HG02884 (cell line): ENCODE measurements around the gene ZNF85.
"Not testable (repeated sequence)": the region's sequence is repeated elsewhere in the genome, so short reads cannot be mapped to it uniquely, and the experiment has no call there.

Experiments used
- ATAC-seq: cut with Tn5 transposase; IDR thresholded peaks from one replicate; pipeline ENCODE4 v1.9.1; 2021; ENCODE audit warnings: mild to moderate bottlenecking, moderate library complexity; ENCODE audit not compliant: unreplicated experiment

The ZNF85 gene

DNA sequence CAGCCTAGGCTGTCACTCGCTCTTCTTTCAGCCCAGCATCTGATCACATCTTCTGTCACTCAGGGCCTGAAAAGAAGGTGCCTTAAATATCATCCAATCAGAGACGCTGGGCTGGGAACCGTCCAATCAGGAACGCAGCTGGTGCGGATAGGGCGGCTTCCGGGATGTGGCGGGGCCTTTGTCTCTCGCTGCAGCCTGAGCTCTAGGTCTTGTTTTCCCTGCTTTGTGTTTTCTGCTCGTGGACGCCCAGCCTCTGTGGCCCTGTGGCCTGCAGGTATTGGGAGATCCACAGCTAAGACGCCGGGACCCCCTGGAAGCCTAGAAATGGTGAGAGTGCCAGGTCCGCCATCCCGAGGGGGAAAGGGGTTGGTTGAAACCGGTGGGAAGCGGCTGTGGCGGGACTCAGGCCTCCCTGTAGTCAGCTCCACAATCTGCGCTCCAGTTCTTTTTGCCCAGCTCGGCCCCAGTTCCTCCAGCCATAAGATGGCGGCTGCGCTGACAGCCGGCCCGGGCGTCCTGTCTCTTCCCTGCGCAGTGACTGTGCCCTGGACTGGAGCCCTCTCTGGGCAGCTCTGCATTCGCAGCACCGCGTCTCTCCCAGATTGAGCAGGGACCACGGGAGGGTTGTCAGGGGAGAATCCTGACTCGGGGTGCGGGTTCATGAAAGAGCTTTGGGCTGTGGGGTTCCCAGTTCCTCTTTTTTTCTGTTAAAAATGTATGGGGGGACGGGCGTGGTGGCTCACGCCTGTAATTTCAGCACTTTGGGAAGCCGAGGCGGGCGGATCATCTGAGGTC is at the start of gene ZNF85:
ZNF85 (plus strand) TSS at position 175 of the 795 bp plus-strand sequence; CDS start at position 325, 150 bp downstream.
- ATAC-seq = peak; percentile 97

DNA sequence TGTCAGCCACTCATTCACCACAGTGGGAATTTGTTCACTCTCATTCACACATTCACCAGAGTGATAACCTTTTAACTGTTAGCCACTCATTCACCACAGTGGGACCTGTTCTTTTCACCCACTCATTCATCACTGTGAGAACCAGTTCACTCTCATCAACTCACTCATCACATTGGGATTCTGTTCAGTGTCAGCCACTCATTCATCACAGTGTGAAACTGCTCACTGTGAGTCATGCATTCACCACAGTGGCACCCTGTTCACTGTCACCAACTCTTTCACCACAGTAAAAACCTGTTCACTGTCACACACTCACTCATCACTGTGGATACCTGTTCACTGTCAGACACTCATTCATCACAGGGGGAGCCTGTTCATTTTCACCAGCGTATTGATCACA is 43.5 kb upstream of the ZNF85 start:
- ATAC-seq = no peak

DNA sequence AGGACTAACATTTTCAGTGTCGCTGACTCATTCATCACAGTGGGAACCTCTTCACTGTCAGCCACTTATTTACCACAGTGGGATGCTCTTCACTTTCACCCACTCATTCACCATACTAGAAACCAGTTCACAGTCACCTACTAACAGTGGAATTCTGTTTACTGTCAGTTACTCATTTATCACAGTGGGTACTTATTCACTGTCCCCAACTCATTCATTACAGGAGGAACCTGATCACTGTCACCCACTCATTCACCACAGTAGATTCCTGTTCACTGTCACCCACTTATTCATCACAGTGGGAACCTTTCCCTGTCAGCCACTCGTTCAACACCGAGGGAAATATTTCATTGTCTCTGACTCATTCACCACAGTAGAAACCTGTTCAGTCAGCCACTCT is 10.1 kb upstream of the ZNF85 start:
- no peak for ATAC-seq

DNA sequence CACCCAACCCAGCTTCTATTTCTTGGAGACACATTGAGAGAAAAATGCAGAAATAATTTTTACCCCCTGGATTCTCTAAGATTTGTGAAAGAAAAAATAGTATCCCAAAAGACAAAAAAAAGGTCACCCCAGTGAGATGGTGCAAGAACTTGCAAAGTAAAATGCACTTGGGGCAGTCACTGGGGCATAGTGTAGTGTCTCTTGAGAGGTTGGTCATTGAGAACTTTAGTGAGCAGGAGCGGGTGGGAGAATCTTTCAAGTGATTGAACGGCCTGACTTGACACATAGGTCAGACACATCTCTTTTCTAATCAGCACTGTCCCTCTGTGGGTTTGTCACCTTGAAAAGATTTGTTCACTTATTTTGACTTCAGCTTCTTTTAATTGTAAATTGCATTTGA is 2.4 kb downstream of the ZNF85 start:
- ATAC-seq = no peak

DNA sequence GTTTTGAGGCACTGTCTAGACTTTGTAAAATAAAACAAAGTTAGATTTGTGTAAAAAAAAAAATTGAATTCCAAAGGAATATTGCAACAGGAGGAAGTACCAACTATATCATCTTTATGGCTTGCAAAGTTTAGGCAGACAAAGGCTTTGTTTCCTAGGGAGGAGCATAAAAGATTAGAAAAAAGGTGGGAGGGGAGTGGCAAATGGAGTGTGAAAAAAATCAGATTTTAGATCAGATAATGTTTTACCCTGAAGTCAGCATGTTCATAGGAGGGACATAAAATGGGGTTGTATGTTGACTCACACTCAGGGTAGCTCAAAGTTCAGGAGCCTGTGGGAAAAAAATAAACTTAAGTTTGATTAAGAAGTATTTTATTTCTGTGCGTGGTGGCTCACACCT is 3.7 kb downstream of the ZNF85 start:
- no peak for ATAC-seq

DNA sequence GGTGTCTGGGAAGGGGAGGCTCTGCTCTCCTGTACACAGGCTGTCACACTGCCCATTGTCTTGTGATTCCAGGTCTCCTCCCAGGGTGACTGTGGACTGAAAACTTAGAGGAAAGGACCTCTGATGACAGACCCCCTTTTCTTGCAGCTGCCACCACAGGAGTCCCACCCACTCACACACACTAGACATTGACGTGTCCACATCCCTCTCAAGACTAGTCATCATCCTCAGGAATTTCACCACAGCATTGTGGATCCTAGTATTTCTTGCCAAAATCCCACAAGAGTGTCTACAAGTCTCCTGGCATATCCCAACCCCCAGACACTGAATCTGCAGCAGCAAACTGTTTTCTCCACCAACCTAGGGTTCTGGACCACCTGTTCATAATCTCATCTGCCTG is 5.3 kb downstream of the ZNF85 start:
- ATAC-seq = no peak

DNA sequence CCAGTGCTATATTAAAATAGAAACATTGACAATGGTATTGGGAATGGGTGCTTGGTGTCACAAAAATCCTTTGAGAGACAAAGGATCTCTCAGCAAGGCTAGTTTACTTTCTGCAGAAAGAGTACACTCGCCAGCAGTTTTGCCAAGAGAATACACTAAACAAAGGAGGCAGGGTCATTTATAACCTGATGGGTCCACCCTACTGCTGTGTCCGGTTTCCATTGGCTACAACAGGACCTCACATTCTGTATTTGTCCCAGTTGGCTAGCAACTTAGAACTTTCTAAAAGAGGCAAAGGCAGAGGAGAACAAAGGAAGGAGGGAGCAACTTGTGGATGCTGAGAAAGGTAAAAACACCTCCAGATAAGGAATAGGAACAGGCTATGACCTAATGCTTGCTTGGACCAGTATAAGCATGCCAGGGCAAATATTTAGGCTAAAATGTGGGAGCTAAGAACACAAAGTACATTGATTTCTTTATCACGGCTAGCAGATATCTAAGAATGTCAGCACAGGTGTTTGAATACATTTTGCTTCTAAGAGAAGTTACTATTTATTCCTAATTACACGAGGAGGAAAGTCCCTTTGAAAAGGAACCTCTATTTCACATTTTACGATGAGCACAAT is 13.4 kb downstream of the ZNF85 start:
- not testable (repeated sequence) for ATAC-seq

DNA sequence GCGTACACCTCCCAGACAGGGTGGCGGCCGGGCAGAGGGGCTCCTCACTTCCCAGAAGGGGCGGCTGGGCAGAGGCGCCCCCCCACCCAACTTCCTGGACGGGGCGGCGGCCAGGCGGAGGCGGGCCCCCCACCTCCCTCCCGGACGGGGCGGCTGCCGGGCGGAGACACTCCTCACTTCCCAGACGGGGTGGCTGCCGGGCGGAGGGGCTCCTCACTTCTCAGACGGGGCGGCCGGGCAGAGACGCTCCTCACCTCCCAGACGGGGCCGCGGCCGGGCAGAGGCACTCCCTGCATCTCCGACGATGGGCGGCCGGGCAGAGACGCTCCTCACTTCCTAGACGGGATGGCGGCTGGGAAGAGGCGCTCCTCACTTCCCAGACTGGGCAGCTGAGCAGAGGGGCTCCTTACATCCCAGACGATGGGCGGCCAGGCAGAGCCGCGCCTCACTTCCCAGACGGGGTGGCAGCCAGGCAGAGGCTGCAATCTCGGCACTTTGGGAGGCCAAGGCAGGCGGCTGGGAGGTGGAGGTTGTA is 29.6 kb downstream of the ZNF85 start:
- ATAC-seq = not testable (repeated sequence)

DNA sequence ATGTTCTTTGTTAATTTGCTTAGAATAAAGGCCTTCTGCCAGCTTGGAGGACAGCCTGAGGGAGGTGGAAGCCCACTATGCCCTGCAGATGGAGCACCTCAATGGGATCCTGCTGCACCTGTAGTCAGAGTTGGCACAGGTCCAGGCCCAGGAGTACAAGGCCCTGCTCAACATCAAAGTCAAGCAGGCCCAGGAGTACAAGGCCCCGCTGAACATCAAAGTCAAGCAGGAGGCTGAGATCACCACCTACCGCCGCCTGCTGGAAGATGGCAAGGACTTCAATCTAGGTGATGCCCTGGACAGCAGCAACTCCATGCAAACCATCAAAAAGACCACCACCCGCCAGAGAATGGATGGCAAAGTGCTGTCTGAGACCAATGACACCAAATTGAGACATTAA is 41.7 kb downstream of the ZNF85 start:
- ATAC-seq = no peak

DNA sequence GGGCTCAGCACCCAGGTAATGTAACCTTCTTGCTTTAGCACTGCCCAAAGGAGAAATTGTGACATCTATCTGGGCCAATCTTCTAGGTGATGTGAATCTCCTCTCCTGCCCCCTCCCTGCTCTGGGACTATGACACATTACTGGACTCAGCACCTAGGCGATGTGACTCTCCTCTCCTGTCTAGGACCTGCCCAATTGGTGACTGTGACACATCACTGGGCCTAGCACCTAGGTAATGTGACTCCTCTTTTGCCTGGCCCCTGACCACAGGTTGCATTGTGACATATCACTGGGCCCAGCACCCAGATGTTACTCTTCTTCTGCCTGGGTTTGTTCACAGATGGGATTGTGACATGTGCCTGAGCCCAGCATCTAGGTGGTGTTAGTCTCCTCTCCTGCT is 45.0 kb downstream of the ZNF85 start:
- ATAC-seq = no peak

DNA sequence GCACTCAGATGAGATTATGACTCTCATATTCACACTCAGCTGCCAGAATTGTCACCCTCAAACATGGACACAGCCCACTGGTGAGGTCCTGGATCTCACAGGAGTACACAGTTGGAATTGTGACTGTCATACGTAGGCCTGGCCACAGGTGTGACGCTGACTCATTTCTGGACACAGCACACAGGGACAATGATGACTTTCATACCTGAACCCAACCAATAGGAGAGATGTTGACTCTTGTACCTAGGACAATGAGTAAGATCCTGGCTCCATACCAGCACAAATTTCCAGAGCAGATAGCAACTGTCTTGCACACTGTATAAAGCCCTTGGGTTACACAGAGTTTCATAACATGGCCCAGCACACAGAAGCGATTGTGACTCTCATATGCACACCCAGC is 46.4 kb downstream of the ZNF85 start:
- no peak for ATAC-seq

DNA sequence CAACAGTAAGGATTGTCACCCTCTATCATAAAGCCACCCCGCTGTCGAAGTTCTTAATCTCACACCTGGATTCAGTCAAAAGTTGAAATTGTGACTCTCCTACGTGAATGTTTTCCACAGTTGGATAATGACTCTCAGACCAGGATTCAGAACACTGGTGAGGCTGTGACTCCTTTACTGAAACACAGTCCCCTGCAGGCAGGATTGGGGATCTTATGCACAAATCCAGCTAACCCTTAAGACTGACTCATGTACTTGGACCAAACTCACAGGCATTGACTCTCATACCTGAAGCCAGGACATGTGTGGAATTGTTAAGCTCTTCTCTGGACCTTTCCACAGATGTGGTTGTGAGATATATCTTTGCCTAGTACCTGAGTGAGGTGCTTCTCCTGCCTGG is 46.8 kb downstream of the ZNF85 start:
- no peak for ATAC-seq

DNA sequence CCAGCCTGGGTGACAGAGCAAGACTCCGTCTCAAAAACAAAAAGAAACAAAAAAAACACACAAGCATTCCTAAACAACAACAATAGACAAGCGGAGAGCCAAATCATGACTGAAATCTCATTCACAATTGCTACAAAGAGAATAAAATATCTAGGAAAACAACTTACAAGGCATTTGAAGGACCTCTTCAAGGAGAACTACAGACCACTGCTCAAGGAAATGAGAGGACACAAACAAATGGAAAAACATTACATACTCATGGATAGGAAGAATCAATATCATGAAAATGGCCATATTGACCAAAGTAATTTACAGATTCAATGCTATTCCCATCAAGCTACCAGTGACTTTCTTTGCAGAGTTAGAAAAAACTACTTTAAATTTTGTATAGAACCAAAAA is 69.7 kb downstream of the ZNF85 start:
- ATAC-seq = not testable (repeated sequence)

DNA sequence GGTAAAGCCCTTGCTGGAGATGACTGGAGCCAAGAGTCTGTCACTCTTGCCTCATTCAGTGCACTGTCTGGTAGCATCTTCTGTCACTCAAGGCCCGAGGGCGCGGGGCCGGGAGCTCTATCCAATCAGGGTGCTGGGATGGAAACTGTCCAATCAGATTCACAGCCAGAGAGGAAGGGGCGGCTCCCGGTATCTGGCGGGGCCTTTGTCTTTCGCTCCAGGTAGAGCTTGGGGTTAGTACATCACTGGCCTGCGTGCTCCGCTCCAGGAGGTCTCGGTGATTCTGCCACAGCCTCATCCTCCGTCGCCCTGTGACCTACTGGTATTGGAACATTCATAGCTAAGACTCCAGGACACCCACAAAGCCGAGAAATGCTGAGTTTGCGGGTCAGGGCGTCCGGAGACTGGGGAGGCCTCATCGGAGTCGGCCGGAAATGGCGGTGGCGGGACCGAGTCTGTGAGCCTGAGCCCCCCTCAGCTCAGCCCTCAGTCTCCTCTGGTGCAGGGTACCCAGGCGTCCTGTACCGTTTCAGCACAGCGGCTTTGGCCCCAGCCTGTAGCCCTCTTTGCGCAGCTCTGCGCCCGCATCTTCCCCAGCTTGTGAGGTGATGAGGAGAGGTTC is 76.8 kb downstream of the ZNF85 start:
- peak; percentile 99 for ATAC-seq
